Lung (tissue), 12 donors: ENCODE results near the gene ENKUR. TPM values are rescaled to one million over a fixed set of nuclear protein-coding genes. Genes with fewer than 3 reads are reported as not detected.

ENCODE experiments used
- ATAC-seq: fragments of 200-7000 bp; cut with Tn5 transposase; one replicate; pipeline ENCODE4 v1.9.1; 2020; ENCODE audit warnings: moderate number of reproducible peaks; ENCODE audit not compliant: insufficient read depth, low FRiP score
- DNase-seq, 3 donors: peaks; one replicate each; pipeline ENCODE4 v3.0.0-alpha.2; 2013 to 2017
- H3K27ac ChIP-seq, 2 donors: one replicate each; pipeline ENCODE4 v1.5.1; 2013; ENCODE audit warnings: mild to moderate bottlenecking in 2 of 2, moderate library complexity in 2 of 2, control low read depth in 1 of 2, inconsistent platforms in 1 of 2, low read depth in 1 of 2, low read length in 1 of 2
- H3K27me3 ChIP-seq, 3 donors: one replicate each; pipeline ENCODE4 v1.5.1; 2013; ENCODE audit warnings: low read length in 2 of 3; ENCODE audit not compliant: control insufficient read depth in 3 of 3, insufficient read depth in 3 of 3
- H3K36me3 ChIP-seq, 4 donors: one replicate each; pipeline ENCODE4 v1.5.1; 2013; ENCODE audit warnings: low read length in 4 of 4, mild to moderate bottlenecking in 1 of 4, moderate library complexity in 1 of 4; ENCODE audit not compliant: control insufficient read depth in 4 of 4, insufficient read depth in 4 of 4
- H3K4me1 ChIP-seq, 5 donors: one replicate each; pipeline ENCODE4 v1.5.1; 2013; ENCODE audit warnings: low read length in 5 of 5, mild to moderate bottlenecking in 2 of 5, moderate library complexity in 1 of 5; ENCODE audit not compliant: control insufficient read depth in 5 of 5, insufficient read depth in 5 of 5
- H3K4me3 ChIP-seq: one replicate; pipeline ENCODE4 v1.5.1; 2013; ENCODE audit warnings: mild to moderate bottlenecking, control low read depth, moderate library complexity
- H3K9ac ChIP-seq, 2 donors: one replicate each; pipeline ENCODE4 v1.5.1; 2013; ENCODE audit warnings: low read length in 2 of 2, control low read depth in 1 of 2; ENCODE audit not compliant: insufficient read depth in 1 of 2
- H3K9me3 ChIP-seq, 4 donors: one replicate each; pipeline ENCODE4 v1.5.1; 2013; ENCODE audit warnings: low read length in 3 of 4, mild to moderate bottlenecking in 1 of 4, moderate library complexity in 1 of 4; ENCODE audit not compliant: control insufficient read depth in 4 of 4, insufficient read depth in 3 of 4
- WGBS, 2 donors: extraction: QIAGEN DNeasy Blood & Tissue Kit; methylation state at CpG; one replicate each; pipeline ENCODE4 v1.1.7; 2013; 5-methylcytosine and 5-hydroxymethylcytosine counted together
- polyA plus RNA-seq, 2 donors: library from polyadenylated mRNA; stranded (reverse); fragments of 200-250 nt; gene quantifications; one replicate each; pipeline ENCODE4 v1.2.1, GENCODE V29; 2013
- total RNA-seq, 2 donors: library from RNA; depleted of rRNA in 1 of 2; stranded (reverse); fragments of >200 nt in 1 of 2; gene quantifications; one replicate each; pipeline ENCODE4 v1.2.1, GENCODE V29; 2014 to 2021
- TF ChIP-seq, protein P1 (sequence below): IDR thresholded peaks from 2 replicates; pipeline ENCODE4 v1.5.1; 2012; ENCODE audit warnings: mild to moderate bottlenecking; ENCODE audit errors: control extremely low read depth, extremely low read depth
- donor health status: control.
- donor health status: control.
- donor health status: Bipolar disorder and iron deficiency.
- donor health status: healthy.
- donor health status: DM: yes; HTN: yes; CAD: no.

ENKUR gene
- total and polyA plus RNA-seq, 4 donors = 9.9 to 17.8 (median 12.8) TPM

DNA sequence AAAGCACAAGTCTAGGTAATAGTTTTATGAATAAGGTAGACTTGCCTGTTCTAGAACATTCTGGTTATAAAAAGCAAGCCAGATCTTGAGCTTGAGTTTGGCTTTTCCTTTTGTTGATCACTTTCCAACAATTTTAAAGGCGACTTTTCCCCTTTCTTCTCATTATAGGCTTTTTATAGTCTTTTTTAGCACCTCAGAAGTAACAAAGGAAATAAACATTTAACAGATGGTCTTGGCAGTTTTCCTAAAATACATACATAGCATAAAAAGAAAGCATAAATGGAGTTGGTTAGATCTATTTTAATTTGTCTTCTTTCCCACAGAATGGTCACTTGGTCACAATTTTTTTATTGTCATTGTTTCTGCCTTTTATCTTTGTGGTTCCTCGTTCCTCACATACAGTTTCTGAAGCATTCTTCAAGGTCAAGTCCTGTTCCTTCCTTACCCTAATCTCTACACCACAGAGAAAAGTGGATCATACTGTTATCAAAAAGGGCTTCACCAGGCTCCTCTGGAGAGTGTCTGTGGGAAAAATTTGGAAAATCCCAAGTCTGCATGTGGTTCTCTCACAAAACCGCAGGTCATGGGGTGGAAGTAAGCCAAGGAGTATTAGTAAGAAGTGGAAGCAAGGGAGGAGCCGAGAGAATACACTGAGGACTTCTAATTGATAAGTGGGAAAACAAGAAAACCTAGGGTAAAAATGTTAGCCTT, 31.8 kb upstream of the ENKUR start:
- Histone ChIP-seq H3K36me3 (no peaks in the 10 kb centered on the region), H3K27ac (no peak overlapping the region), H3K4me3 (no peak overlapping the region), H3K9me3 (no peaks in the 10 kb centered on the region), H3K9ac (no peak overlapping the region), H3K4me1 (peaks cover 0 to 4% (median 0%) of the 10 kb centered on the region in 5 donors), H3K27me3 (no peaks in the 10 kb centered on the region)
- ATAC-seq (no peak), DNase-seq (no peak)
- TF ChIP-seq, protein P1, sequence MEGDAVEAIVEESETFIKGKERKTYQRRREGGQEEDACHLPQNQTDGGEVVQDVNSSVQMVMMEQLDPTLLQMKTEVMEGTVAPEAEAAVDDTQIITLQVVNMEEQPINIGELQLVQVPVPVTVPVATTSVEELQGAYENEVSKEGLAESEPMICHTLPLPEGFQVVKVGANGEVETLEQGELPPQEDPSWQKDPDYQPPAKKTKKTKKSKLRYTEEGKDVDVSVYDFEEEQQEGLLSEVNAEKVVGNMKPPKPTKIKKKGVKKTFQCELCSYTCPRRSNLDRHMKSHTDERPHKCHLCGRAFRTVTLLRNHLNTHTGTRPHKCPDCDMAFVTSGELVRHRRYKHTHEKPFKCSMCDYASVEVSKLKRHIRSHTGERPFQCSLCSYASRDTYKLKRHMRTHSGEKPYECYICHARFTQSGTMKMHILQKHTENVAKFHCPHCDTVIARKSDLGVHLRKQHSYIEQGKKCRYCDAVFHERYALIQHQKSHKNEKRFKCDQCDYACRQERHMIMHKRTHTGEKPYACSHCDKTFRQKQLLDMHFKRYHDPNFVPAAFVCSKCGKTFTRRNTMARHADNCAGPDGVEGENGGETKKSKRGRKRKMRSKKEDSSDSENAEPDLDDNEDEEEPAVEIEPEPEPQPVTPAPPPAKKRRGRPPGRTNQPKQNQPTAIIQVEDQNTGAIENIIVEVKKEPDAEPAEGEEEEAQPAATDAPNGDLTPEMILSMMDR = no peak
- 42 to 45% methylated on average over 4 of the region's 4 CpGs for WGBS, 2 donors

DNA sequence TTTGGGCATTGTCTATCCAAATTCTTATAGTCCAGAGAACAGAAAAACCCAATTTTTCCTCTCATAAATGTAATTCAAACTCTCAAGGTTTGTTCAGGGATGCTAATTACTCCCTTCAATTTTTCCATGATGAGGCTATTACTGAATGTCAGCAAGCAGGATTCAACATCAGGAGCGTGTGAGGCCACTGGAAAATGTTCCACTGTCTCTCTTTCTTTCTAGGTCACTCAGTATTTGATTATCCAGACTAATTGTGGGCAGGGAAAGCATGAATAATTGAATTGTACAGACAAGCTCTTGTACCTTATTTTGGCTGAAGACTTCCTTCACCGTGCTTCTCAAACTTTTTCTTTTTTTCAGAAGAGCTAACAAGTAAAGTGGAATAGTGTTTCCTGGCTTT, 31.1 kb upstream of the ENKUR start:
- 51 to 53% methylated on average over 2 of the region's 2 CpGs for WGBS, 2 donors
- Histone ChIP-seq H3K27ac (no peak overlapping the region), H3K9ac (no peak overlapping the region), H3K9me3 (no peaks in the 10 kb centered on the region), H3K36me3 (no peaks in the 10 kb centered on the region), H3K4me1 (peaks cover 0 to 4% (median 0%) of the 10 kb centered on the region in 5 donors), H3K27me3 (no peaks in the 10 kb centered on the region), H3K4me3 (no peak overlapping the region)
- no peak for ATAC-seq
- TF ChIP-seq, protein P1 = no peak
- no peak for DNase-seq

DNA sequence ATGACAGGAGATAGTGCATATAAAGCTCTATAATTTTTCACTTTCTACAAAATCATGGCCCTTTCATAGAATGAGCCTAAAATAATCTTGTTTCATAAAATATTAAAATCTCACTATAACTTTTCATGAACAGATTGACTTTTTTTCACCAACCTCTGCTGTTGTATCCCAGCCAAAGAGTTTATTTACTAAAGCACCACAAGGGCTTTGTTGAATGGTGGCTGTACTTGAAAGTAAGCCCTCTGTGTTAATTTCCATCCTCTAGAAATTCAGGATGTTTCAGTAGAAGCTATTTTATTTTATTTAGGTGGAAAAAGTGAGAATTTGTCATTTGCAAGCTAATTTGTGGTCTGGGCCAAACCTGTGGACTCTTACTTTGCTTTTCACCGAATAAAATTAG, 30.7 kb upstream of the ENKUR start:
- ATAC-seq (no peak), DNase-seq (peak in 1 of 3 donors; percentile 24)
- WGBS, 2 donors = 79 to 89% methylated on average over 1 of the region's 1 CpG
- TF ChIP-seq, protein P1 = no peak
- no peaks in the 10 kb centered on the region for H3K27me3 ChIP-seq
- H3K4me1 ChIP-seq = peaks cover 0 to 4% (median 0%) of the 10 kb centered on the region in 5 donors
- H3K36me3 ChIP-seq = no peaks in the 10 kb centered on the region
- H3K9ac ChIP-seq = no peak overlapping the region
- no peak overlapping the region for H3K4me3 ChIP-seq
- H3K27ac ChIP-seq = no peak overlapping the region
- no peaks in the 10 kb centered on the region for H3K9me3 ChIP-seq

DNA sequence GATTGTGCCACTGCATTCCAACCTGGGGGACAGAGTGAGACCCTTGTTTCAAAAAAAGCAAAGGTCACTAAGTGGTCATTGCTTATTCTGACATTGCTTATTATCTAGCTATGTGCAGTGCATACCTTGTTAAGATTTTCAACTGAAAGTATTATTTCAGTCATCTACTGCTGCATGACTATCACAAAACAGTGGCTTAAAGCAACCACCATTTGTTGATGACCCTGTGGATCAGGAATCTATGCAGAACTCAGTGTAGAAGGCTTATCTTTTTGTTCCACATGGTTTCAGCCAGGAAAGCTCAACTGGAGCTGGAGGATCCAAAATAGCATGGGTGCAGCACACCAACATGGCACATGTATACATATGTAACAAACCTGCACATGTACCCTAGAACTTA, 23.6 kb upstream of the ENKUR start:
- no peak overlapping the region for H3K4me3 ChIP-seq
- no peak for DNase-seq
- H3K9me3 ChIP-seq = no peaks in the 10 kb centered on the region
- H3K4me1 ChIP-seq = no peaks in the 10 kb centered on the region
- no peak overlapping the region for H3K9ac ChIP-seq
- TF ChIP-seq, protein P1 = no peak
- H3K36me3 ChIP-seq = no peaks in the 10 kb centered on the region
- no peaks in the 10 kb centered on the region for H3K27me3 ChIP-seq
- no peak overlapping the region for H3K27ac ChIP-seq
- ATAC-seq = no peak
